Skin epidermis (tissue), 12 donors: ENCODE data around the gene ZNF483.
A peak's percentile ranks its signal among the peaks of the same experiment; 100 is the strongest.
"Not testable (repeated sequence)": the region's sequence is repeated elsewhere in the genome, so short reads cannot be mapped to it uniquely, and the experiment has no call there.

ENCODE experiments used
- H3K27ac ChIP-seq, 21 experiments: fragments of 200-600 bp; sonication (generic) in 11 of 21; one replicate each; pipeline ENCODE4 v1.5.0; 2020; ENCODE audit warnings: mild to moderate bottlenecking in 3 of 21, inconsistent platforms in 2 of 21, moderate library complexity in 2 of 21
- H3K4me3 ChIP-seq, 7 experiments: fragments of 200-600 bp; sonication (generic) in 2 of 7; one replicate each; pipeline ENCODE4 v1.5.0; 2020; ENCODE audit warnings: inconsistent platforms in 2 of 7, mild to moderate bottlenecking in 2 of 7, moderate library complexity in 1 of 7

ZNF483 gene

GRCh38 chr9:111533099-111533790 lies 8.3 kb downstream of the ZNF483 start:
- H3K4me3 ChIP-seq, result no peak overlapping the region
- no peak overlapping the region for H3K27ac ChIP-seq

GRCh38 chr9:111542497-111543254 lies 17.7 kb downstream of the ZNF483 start:
- H3K4me3 ChIP-seq, result no peak overlapping the region
- H3K27ac ChIP-seq, result no peak overlapping the region

GRCh38 chr9:111548623-111549022 lies 23.6 kb downstream of the ZNF483 start:
- H3K4me3 ChIP-seq, result no peak overlapping the region
- H3K27ac ChIP-seq, result no peak overlapping the region

GRCh38 chr9:111555425-111555824 lies 30.4 kb downstream of the ZNF483 start:
- H3K27ac ChIP-seq, H3K4me3 ChIP-seq: not testable (repeated sequence)

GRCh38 chr9:111559000-111559610 lies 34.1 kb downstream of the ZNF483 start:
- H3K4me3 ChIP-seq, result no peak overlapping the region
- H3K27ac ChIP-seq, result no peak overlapping the region

- Histone ChIP-seq H3K4me3 (no peak overlapping the region), H3K27ac (no peak overlapping the region)
Measured at GRCh38 chr9:111561165-111561719, 36.3 kb downstream of the ZNF483 start.

- H3K27ac ChIP-seq, result no peak overlapping the region
- H3K4me3 ChIP-seq, result no peak overlapping the region
Measured at GRCh38 chr9:111566234-111566633, 41.3 kb downstream of the ZNF483 start.

- H3K27ac ChIP-seq, result not testable (repeated sequence)
Measured at GRCh38 chr9:111568127-111568526, 43.1 kb downstream of the ZNF483 start.

GRCh38 chr9:111572950-111573604 lies 48.1 kb downstream of the ZNF483 start:
- Histone ChIP-seq H3K4me3 (no peak overlapping the region), H3K27ac (no peak overlapping the region)

More at GRCh38 chr9:111568127-111568526, 43.1 kb downstream of the ZNF483 start:
- not testable (repeated sequence) for H3K4me3 ChIP-seq

GRCh38 chr9:111582888-111583287 lies 57.9 kb downstream of the ZNF483 start:
- no peak overlapping the region for H3K4me3 ChIP-seq
- H3K27ac ChIP-seq, result no peak overlapping the region

- no peak overlapping the region for H3K4me3 ChIP-seq
Measured at GRCh38 chr9:111586378-111586777, 61.4 kb downstream of the ZNF483 start.

GRCh38 chr9:111588846-111589245 lies 63.9 kb downstream of the ZNF483 start:
- Histone ChIP-seq H3K27ac (no peak overlapping the region), H3K4me3 (no peak overlapping the region)

More at GRCh38 chr9:111586378-111586777, 61.4 kb downstream of the ZNF483 start:
- H3K27ac ChIP-seq, result no peak overlapping the region

GRCh38 chr9:111597852-111598732 lies 73.1 kb downstream of the ZNF483 start:
- Histone ChIP-seq H3K27ac (peak overlapping the region in 18 of 21 experiments; percentile 47 to 92 (median 82)), H3K4me3 (peak overlapping the region; percentile 43 to 84 (median 61))

- Histone ChIP-seq H3K27ac (peak overlapping the region; percentile 26 to 92 (median 82)), H3K4me3 (peak overlapping the region; percentile 43 to 84 (median 61))
Measured at GRCh38 chr9:111598733-111599091, 73.7 kb downstream of the ZNF483 start.

- Histone ChIP-seq H3K27ac (peak within 1 kb of the TSS; percentile 55 to 92 (median 82)), H3K4me3 (peak within 1 kb of the TSS; percentile 43 to 84 (median 61))
Measured at GRCh38 chr9:111599092-111599954, 74.3 kb downstream of the ZNF483 start, which contains the start of gene PTGR1. Gene PTGR1 (minus strand): TSS chr9:111599647. CDS start chr9:111597422, 2,225 bp downstream.

- H3K4me3 ChIP-seq, result peak overlapping the region; percentile 43 to 84 (median 61)
- H3K27ac ChIP-seq, result peak overlapping the region in 20 of 21 experiments; percentile 63 to 92 (median 82)
Measured at GRCh38 chr9:111599955-111600343, 75.0 kb downstream of the ZNF483 start.

GRCh38 chr9:111601237-111602018 lies 76.4 kb downstream of the ZNF483 start:
- Histone ChIP-seq H3K27ac (no peak overlapping the region), H3K4me3 (no peak overlapping the region)
